B cell (primary cell): ENCODE measurements around the gene SUGP2.

Experiments
- CTCF ChIP-seq: fragments of 200-600 bp; IDR thresholded peaks from one replicate; pipeline ENCODE4 v1.8.0; 2022; ENCODE audit warnings: antibody characterized with exemption, mild to moderate bottlenecking
- EZH2 ChIP-seq: IDR thresholded peaks from 2 replicates; pipeline ENCODE4 v1.6.1; 2012; ENCODE audit warnings: borderline replicate concordance, low read depth, mild to moderate bottlenecking, moderate library complexity, low read length; ENCODE audit not compliant: insufficient read depth, poor library complexity, severe bottlenecking

GRCh38 chr19:18995804-18996241 lies 37.5 kb downstream of the SUGP2 start:
- TF ChIP-seq CTCF (no peak), EZH2 (no peak)
